Measurements from ENCODE around the gene CIB1. TPM values are rescaled to one million over a fixed set of nuclear protein-coding genes. Genes with fewer than 3 reads are reported as not detected.

CIB1 gene
- 8.6 TPM for total RNA-seq

DNA sequence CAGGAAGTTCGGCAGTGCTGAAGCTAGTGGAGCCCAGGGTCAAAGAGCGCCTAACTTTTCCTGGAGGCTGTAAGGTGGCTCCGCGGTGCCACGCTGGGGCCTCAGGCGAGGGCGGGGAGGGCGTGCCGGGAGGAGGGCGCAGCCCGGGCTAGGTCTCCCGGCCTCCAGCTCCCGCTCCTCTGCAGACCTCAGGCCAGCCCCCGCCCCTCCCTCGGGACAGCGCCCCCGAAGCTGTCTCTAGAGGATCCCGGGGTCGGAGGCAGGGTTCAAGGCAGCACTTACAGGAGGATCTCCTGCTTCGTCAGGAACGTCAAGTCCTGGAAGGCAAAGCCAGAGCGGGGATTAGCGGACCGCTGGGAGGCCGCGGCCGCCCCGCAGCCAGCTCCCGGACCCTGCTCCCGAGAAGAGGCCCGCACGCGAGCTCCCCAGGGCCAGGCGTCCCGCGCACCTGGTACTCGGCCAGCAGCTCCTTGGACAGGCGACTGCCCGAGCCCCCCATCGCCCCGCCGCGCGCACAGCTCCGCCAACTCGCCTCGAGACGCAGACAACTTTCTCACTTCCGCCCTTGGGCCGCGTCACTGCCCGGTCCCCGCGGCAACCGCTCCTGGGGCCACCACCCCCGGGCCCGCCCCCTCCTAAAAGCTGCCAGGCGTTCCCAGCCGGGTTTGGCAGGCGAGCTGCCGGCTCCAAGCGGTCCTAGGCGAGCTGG lies at the start of gene CIB1:
TSS of gene CIB1 (minus strand) at position 555 of the 709 bp plus-strand sequence. CDS start at position 499, 56 bp downstream.

DNA sequence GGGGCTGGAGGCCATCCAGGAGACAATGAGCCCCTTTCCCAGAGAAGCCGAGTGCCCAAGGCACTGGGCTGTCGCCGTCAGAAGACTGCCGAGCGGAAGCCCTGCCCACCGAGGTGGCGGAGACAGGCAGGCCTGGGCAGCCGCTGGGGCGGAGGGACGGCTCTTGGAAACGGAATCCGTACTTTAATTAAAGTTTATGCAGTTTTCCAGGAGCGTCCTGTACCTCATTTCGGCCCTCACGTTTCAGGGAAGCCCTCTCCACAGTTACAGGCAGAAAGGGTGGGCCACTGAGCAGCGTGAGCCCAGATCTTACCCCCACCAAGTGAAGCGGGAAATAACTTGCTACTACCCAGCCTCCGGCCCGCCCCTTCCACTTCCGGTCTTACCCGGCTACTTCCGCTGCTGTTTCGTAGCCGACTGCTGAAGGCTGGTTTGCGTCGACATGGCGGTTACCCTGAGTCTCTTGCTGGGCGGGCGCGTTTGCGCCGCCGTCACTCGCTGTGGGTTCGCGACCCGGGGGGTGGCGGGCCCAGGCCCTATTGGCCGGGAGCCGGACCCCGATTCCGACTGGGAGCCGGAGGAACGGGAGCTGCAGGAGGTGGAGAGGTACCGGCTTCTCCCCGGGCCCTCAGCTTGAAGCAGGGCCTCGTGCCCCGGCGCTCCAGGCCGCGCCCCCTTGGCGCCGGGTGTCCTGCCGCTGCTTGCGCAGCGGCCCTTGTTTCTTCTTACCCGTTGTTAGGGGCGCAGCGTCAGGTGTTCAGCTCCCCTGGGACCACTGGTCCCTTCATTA lies 31.7 kb upstream of the CIB1 start, which contains the start of gene NGRN:
TSS of gene NGRN (plus strand) at position 402 of the 790 bp plus-strand sequence. CDS start at position 443, 41 bp downstream.

DNA sequence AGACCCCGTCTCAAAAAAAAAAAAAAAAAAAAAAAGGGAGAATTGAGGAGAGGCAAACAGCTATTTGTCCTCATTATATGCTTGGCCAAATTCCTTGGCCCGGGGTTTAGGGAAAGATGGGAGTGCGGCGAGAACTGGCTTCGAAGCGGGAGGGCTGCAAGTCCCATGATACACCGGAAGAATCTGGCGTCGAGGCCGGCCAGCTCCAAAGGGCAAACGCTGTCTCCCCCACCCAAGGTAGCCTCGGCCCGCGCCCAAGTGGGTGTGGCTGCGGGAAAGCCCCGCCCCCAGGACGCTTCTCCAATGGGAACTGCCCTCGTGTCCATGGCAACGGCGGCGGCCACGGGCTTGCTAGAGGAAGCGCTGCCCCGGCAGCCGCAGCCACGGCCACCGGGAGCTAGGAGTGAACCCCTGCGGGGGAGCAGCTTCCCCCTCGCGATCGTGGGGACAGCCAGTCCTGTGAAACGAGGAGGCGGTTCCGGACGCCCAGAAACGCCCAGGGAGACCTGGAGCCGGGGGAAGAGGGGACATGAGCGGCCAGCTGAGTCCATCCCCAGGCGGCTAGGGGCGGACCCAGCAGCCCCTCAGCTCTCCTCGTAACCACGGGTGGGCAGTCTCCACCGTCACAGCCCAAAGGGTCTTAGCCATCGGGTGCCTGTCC lies 15.6 kb upstream of the CIB1 start, which contains the start of gene TTLL13:
TSS of gene TTLL13 (plus strand) at position 354 of the 661 bp plus-strand sequence. CDS start 1,075 bp downstream, outside the sequence.

DNA sequence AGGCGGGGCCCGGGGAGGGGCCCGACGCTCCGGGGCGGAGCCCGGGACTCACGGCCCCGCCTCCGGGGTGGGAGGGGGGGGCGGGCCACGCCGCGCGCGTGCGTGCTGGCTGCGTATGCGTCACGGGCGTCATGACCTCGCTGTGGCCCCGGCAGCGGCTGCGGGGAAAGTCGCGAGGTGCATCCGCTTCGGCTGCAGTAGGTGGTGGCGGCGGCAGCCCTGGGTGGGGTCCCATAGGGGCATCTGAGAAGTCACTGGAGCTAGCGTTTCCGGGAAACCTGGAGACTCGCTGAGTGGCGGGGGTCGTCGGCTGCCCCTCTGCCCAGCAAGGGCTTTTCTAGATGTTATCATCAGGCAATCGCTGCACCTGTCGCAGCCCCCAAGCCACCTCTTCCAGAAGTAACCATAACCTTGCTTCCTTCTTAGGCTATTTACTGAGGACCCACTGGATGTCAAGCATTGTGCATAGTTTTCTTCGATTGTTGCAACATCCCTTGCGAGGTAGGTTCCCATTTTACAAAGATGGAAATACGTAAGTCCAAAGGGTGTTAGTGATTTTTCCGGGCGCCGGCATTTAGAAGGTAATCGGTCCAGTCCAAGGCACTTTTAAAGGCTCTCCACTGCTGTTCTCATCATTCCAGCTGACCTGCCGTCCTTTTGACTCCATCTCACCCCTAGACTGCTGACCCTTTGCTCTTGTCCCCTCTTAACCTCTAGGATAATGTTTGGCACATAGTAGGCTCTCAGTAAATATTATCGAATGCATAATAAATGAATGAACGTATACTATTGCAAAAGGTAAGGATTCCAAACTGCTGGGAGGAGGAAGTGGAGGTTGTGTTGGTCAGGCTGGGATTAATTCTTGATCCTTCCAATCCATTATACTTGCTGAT lies 601 bp upstream of the CIB1 start, which contains the start of gene GDPGP1:
TSS of gene GDPGP1 (plus strand) at position 114 of the 893 bp plus-strand sequence. CDS start 6,700 bp downstream, outside the sequence.

DNA sequence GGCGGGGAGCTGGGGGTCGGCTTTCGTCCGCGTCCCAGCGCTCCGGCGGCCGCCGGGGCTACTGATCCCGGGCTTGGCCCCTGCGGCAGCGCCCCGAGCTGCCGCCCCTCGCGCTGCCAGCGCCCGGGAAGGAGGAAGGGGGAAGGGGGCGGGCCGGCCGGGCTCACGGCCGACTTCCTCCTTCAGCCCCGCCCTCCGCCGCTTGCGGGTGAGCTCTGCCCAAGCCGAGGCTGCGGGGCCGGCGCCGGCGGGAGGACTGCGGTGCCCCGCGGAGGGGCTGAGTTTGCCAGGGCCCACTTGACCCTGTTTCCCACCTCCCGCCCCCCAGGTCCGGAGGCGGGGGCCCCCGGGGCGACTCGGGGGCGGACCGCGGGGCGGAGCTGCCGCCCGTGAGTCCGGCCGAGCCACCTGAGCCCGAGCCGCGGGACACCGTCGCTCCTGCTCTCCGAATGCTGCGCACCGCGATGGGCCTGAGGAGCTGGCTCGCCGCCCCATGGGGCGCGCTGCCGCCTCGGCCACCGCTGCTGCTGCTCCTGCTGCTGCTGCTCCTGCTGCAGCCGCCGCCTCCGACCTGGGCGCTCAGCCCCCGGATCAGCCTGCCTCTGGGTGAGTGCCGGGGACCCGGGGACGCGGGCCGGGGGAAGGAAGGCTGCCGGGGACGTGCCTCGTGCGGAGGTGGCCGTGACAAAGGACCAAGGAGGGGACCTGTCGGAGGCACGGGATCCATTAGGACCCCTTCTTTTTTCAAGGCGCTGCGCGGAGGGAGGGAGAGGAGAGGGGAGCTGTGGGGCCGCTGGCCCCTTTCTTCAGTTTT lies 32.4 kb downstream of the CIB1 start, which contains the start of gene SEMA4B:
TSS of gene SEMA4B (plus strand) at position 201 of the 814 bp plus-strand sequence. CDS start at position 450, 249 bp downstream.

Other genes with a start within 250 kb of the CIB1 start
- gene ZNF710, start 232.6 kb downstream of the CIB1 start, total RNA-seq: 11.7 TPM
- 92.2 TPM for gene IDH2, start 131.5 kb downstream of the CIB1 start, total RNA-seq
- 93.7 TPM for gene SEMA4B, start 32.6 kb downstream of the CIB1 start, total RNA-seq
- 15.3 TPM for gene GDPGP1, start 268 bp upstream of the CIB1 start, total RNA-seq
- gene TTLL13, start 15.6 kb upstream of the CIB1 start, total RNA-seq: not detected
- 161 TPM for gene NGRN, start 31.7 kb upstream of the CIB1 start, total RNA-seq
- 4.4 TPM for gene ZNF774, start 118.3 kb upstream of the CIB1 start, total RNA-seq
- 145 TPM for gene IQGAP1, start 154.3 kb upstream of the CIB1 start, total RNA-seq

Measured in camera-type eye (tissue), 1 donor.